GM19099 (cell line): ENCODE data around the gene ISM1.

ENCODE experiments used
- POLR2A ChIP-seq: IDR thresholded peaks from 3 replicates; pipeline ENCODE4 v1.6.1; 2011; ENCODE audit warnings: low read depth; ENCODE audit not compliant: insufficient read length; ENCODE audit errors: extremely low read depth

Gene ISM1

DNA sequence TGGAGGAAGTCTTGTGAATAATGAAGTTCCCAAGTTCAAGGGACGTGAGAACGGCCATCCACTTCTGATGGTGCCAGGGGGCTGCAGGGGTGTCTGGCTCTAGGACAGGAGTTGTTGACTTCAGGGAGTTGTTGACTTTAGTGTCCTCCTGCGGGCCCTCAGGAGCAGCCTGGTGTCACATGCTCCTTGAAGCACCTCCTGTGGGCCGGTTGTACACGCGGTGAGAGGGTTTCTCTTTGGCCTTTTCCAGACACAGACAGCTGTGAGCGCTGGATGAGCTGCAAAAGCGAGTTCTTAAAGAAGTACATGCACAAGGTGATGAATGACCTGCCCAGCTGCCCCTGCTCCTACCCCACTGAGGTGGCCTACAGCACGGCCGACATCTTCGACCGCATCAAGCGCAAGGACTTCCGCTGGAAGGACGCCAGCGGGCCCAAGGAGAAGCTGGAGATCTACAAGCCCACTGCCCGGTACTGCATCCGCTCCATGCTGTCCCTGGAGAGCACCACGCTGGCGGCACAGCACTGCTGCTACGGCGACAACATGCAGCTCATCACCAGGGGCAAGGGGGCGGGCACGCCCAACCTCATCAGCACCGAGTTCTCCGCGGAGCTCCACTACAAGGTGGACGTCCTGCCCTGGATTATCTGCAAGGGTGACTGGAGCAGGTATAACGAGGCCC is 77.8 kb downstream of the ISM1 start:
- no peak for TF ChIP-seq POLR2A

DNA sequence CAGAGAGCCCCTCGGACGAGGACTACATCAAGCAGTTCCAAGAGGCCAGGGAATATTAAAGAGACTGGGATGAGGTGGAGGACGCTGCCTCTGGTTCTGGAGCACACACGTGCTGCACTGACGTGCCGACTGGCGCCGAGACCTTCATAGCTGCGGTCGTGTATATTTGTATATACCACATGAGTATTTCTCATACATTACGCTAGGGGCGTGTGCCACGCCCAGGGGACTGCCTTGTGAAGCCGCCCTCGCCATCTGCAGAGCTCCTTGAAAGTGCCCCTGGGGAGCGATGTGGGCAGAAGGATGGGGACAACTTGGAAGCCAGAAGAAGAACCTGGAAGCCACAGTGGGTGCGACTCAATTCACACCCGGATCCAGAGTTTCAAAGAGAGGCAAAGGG is 78.3 kb downstream of the ISM1 start:
- TF ChIP-seq POLR2A, result no peak

DNA sequence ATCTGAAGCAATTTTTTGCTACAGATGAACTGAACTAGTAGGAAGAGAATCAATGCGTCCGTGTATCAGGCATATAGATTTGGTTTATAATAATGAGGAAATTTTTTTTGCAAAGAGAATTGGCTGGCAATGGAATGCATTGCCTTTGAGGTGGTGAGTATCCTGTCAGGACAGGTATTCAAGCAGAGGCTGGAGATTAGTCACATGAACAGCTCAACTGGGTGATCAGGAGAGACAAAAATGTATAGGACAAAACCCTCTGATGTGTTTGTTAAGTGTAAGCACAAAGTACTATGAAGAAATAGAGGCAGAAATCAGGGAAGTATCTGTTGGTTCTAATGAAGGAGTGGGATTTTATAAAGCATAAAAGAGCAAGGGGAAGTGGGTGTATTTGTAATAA is 80.5 kb downstream of the ISM1 start:
- TF ChIP-seq POLR2A, result no peak

- no peak for TF ChIP-seq POLR2A
Observed at GRCh38 chr20:13302647-13303450, 81.8 kb downstream of the ISM1 start.

- no peak for TF ChIP-seq POLR2A
Observed at GRCh38 chr20:13305284-13305683, 84.2 kb downstream of the ISM1 start.

DNA sequence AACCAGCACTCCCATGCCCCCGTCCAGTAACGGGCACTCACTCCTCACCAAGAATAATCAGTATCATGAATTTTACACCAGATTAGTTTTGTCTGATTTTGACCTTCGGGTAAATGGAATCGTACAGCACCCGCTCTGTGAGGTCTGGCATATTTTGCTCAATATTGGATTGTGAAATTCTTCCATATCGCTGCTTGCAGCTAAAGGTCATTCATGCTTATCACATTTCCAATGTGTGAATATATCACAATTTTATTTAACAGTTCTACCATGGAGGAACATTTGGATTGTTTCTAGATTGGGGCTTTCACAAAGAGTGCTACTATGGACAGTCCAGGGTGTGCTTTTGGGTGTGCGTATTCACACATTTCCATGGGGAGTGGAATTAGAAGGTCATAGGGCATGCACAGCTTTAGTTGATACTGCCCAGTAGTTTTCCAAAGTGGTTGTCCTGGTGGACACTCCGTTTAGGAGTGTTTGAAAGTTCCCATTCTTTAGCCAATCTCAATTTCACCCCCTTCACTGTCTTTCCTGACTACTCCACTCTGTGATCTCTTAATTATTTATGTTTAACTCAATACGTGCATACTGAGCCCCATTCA is 86.6 kb downstream of the ISM1 start:
- TF ChIP-seq POLR2A, result no peak

DNA sequence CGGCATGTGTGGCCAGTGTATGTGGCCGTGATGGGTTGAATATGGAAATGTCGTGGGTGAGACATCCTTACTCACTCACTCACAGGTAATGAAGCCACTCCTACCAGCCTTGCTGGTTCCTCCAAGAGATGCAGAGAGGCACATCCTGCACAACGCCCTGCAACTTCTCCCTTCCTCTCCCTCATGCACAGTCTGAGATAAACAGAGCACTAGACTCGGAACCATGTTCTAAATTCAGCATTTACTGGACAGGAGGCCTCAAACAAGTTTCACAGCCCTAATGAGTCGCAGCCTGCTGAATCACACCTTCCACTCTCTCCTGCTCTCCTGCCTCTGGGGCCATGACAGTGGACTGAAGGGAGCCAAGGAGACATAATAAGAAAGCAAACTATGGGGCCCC is 91.2 kb downstream of the ISM1 start:
- no peak for TF ChIP-seq POLR2A

GRCh38 chr20:13313201-13313600 is 92.1 kb downstream of the ISM1 start:
- TF ChIP-seq POLR2A, result no peak

GRCh38 chr20:13317439-13317838 is 96.4 kb downstream of the ISM1 start:
- TF ChIP-seq POLR2A, result no peak

- TF ChIP-seq POLR2A, result no peak
Observed at GRCh38 chr20:13318871-13319521, 97.9 kb downstream of the ISM1 start.

- no peak for TF ChIP-seq POLR2A
Observed at GRCh38 chr20:13320702-13321101, 99.6 kb downstream of the ISM1 start.

- TF ChIP-seq POLR2A, result no peak
Observed at GRCh38 chr20:13321416-13321815, 100.3 kb downstream of the ISM1 start.

- TF ChIP-seq POLR2A, result no peak
Observed at GRCh38 chr20:13322198-13322597, 101.1 kb downstream of the ISM1 start.

DNA sequence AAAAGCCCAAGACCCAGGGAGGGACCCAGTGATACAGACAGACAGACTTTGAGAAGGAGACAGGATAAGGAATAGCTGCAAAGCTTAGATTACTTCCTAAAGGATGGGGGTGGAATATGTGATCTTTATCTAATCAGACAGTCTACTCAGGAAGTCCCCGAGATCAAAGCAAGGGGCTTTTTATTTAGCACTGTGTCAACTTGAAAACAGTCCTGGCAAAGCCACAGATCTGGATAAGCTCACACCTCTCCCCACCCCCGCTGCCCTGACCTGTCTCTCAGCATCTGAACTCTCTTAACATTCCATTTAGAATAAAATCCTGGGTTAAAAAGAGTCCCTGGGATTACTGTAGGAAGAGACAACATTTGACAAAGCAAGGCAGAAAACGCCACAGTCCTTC is 101.5 kb downstream of the ISM1 start:
- no peak for TF ChIP-seq POLR2A

DNA sequence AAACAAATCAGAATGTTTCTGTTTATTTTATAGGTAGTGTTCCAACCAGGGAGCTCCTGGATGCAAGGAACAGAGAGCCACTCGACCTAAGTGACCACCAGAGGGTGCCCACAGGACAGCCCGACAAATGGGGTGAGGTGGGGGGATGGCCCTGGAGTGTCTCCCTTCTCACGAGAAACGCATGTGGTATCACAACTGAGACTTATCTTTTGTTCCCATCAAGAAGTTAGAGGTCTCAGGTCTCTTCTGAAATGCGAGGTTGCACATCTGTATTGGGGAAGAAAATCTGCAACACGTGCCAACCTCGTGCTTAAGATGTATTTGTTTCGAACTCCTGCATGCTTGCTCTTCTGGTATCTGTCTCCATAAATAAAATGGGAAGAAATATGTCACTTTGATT is 104.0 kb downstream of the ISM1 start:
- TF ChIP-seq POLR2A, result no peak

DNA sequence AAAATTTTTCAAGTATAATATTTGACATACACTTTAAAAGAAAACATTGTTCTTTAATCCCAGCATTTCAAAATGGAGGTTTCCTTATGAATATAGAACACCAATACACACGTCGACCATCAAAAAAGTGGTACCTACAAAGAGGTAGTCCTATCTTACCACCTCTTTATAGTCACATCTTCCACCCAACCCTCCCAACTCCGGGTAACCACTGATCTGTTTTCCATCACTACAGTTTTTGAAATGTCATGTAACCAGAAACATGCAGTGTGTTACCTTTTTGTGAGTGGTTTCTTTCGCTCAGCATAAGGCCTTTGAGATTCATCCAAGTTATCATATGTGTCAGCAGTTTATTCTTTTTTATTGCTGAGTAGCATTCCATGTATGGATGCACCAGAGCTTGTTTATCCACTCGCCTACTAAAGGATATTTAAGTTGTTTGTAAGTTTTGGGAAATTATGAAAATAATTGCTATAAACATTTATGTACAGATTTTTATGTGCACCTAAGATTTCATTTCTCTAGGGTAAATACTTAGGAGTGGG is 104.8 kb downstream of the ISM1 start:
- TF ChIP-seq POLR2A, result no peak

- TF ChIP-seq POLR2A, result no peak
Observed at GRCh38 chr20:13331536-13331935, 110.5 kb downstream of the ISM1 start.
